ENCODE measurements around the gene CXCR6. TPM values are rescaled to one million over a fixed set of nuclear protein-coding genes. Genes with fewer than 3 reads are reported as not detected.

CXCR6 gene
- total and polyA plus RNA-seq, 2 experiments from 2014 or later: 0.10 TPM; not detected in 1

GRCh38 chr3:45960289-45960688, 17.0 kb downstream of the CXCR6 start (continued):
- no peak for TF ChIP-seq JUNB (IDR thresholded peaks at IDR 0.05; ENCODE audit: unreplicated experiment)
- TF ChIP-seq, protein P1, sequence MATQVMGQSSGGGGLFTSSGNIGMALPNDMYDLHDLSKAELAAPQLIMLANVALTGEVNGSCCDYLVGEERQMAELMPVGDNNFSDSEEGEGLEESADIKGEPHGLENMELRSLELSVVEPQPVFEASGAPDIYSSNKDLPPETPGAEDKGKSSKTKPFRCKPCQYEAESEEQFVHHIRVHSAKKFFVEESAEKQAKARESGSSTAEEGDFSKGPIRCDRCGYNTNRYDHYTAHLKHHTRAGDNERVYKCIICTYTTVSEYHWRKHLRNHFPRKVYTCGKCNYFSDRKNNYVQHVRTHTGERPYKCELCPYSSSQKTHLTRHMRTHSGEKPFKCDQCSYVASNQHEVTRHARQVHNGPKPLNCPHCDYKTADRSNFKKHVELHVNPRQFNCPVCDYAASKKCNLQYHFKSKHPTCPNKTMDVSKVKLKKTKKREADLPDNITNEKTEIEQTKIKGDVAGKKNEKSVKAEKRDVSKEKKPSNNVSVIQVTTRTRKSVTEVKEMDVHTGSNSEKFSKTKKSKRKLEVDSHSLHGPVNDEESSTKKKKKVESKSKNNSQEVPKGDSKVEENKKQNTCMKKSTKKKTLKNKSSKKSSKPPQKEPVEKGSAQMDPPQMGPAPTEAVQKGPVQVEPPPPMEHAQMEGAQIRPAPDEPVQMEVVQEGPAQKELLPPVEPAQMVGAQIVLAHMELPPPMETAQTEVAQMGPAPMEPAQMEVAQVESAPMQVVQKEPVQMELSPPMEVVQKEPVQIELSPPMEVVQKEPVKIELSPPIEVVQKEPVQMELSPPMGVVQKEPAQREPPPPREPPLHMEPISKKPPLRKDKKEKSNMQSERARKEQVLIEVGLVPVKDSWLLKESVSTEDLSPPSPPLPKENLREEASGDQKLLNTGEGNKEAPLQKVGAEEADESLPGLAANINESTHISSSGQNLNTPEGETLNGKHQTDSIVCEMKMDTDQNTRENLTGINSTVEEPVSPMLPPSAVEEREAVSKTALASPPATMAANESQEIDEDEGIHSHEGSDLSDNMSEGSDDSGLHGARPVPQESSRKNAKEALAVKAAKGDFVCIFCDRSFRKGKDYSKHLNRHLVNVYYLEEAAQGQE (IDR thresholded peaks at IDR 0.05; ENCODE audit: unreplicated experiment): no peak
- TF ChIP-seq STAT1 (IDR thresholded peaks at IDR 0.05; ENCODE audit: unreplicated experiment): no peak
- no peak for TF ChIP-seq ZNF114 (CRISPR knock-in tag; IDR thresholded peaks at IDR 0.05)
- TF ChIP-seq EZH2phosphoT487 (IDR thresholded peaks at IDR 0.05; ENCODE audit: unreplicated experiment): no peak
- no peak for TF ChIP-seq EZH2 (IDR thresholded peaks at IDR 0.05; ENCODE audit: low read depth, unreplicated experiment)
- TF ChIP-seq, protein P2, sequence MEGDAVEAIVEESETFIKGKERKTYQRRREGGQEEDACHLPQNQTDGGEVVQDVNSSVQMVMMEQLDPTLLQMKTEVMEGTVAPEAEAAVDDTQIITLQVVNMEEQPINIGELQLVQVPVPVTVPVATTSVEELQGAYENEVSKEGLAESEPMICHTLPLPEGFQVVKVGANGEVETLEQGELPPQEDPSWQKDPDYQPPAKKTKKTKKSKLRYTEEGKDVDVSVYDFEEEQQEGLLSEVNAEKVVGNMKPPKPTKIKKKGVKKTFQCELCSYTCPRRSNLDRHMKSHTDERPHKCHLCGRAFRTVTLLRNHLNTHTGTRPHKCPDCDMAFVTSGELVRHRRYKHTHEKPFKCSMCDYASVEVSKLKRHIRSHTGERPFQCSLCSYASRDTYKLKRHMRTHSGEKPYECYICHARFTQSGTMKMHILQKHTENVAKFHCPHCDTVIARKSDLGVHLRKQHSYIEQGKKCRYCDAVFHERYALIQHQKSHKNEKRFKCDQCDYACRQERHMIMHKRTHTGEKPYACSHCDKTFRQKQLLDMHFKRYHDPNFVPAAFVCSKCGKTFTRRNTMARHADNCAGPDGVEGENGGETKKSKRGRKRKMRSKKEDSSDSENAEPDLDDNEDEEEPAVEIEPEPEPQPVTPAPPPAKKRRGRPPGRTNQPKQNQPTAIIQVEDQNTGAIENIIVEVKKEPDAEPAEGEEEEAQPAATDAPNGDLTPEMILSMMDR (conservative IDR thresholded peaks at IDR 0.05; ENCODE audit: low read depth in 2 of 2): no peak
- no peak for TF ChIP-seq NANOG (IDR thresholded peaks at IDR 0.05; ENCODE audit: borderline replicate concordance)

DNA sequence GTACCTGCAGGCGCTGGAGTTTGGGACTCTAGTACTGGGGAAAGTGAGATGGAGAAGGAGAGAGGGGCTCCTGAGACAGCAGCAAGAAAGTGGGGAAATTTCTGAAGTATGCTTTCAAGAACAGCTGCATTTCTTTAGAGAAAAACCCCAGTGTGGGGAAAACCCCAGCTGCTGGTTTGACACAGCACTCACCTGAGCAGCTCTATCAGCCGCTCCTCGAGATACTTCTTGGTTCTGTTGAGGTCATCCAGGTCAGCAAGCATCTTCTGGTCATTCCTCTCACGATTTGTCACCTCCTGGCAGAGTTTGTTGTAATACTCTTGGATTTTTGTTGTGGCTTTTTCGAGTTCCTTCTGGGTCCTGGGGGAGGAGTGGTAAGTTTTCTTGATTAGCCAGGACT, 18.8 kb downstream of the CXCR6 start:
- H3K27ac ChIP-seq (ENCODE audit: low read depth): no peak overlapping the region
- H3K4me3 Mint-ChIP-seq: no peak overlapping the region
- no peaks in the 10 kb centered on the region for H3K9me2 ChIP-seq (ENCODE audit: insufficient read depth)
- no peak overlapping the region for H3K4me2 ChIP-seq
- H3K27me3 Mint-ChIP-seq (ENCODE audit: insufficient read depth, low read depth, poor library complexity): no peaks in the 10 kb centered on the region
- no peaks in the 10 kb centered on the region for H3K9me3 Mint-ChIP-seq
- no peaks in the 10 kb centered on the region for H3F3A ChIP-seq (replicated peaks; ENCODE audit: low read depth)
- H3K27ac Mint-ChIP-seq: no peak overlapping the region
- no peak for DNase-seq (ENCODE audit: low spot score)
- peaks cover 50% of the 10 kb centered on the region for H3K36me3 ChIP-seq (ENCODE audit: insufficient read depth)
- no peak overlapping the region for H2AFZ ChIP-seq
- no peaks in the 10 kb centered on the region for H3K27me3 ChIP-seq (ENCODE audit: insufficient read depth)
- H3K4me1 ChIP-seq (ENCODE audit: insufficient read depth): no peaks in the 10 kb centered on the region
- no peaks in the 10 kb centered on the region; the same call in 1 of the 2 replicates for H4K20me1 ChIP-seq (replicated peaks; ENCODE audit: insufficient read depth)
- peaks cover 71% of the 10 kb centered on the region for H3K36me3 Mint-ChIP-seq (ENCODE audit: low read depth)
- H3K4me1 Mint-ChIP-seq: no peaks in the 10 kb centered on the region
- no peak for ATAC-seq
- H3K4me3 ChIP-seq: no peak overlapping the region
- H3K79me2 ChIP-seq (replicated peaks; ENCODE audit: insufficient read depth): no peaks in the 10 kb centered on the region
- no peak for TF ChIP-seq POLR2AphosphoS5 (IDR thresholded peaks at IDR 0.05; ENCODE audit: low read depth)
- TF ChIP-seq ZNF331 (CRISPR knock-in tag; IDR thresholded peaks at IDR 0.05; ENCODE audit: low read depth): no peak
- TF ChIP-seq EZH2 (IDR thresholded peaks at IDR 0.05; ENCODE audit: low read depth, unreplicated experiment): no peak
- TF ChIP-seq, protein P3, sequence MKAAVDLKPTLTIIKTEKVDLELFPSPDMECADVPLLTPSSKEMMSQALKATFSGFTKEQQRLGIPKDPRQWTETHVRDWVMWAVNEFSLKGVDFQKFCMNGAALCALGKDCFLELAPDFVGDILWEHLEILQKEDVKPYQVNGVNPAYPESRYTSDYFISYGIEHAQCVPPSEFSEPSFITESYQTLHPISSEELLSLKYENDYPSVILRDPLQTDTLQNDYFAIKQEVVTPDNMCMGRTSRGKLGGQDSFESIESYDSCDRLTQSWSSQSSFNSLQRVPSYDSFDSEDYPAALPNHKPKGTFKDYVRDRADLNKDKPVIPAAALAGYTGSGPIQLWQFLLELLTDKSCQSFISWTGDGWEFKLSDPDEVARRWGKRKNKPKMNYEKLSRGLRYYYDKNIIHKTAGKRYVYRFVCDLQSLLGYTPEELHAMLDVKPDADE (IDR thresholded peaks at IDR 0.05): no peak
- TF ChIP-seq ZNF114 (CRISPR knock-in tag; IDR thresholded peaks at IDR 0.05): no peak
- TF ChIP-seq JUNB (IDR thresholded peaks at IDR 0.05; ENCODE audit: unreplicated experiment): no peak
- TF ChIP-seq, protein P2 (conservative IDR thresholded peaks at IDR 0.05; ENCODE audit: low read depth in 2 of 2): no peak
- TF ChIP-seq CREB1 (CRISPR knock-in tag; IDR thresholded peaks at IDR 0.05; ENCODE audit: low read depth): no peak
- no peak for TF ChIP-seq STAT1 (IDR thresholded peaks at IDR 0.05; ENCODE audit: unreplicated experiment)

Data from GM23338 (cell line).